ENCODE results near the gene GNAI3.

Gene GNAI3

DNA sequence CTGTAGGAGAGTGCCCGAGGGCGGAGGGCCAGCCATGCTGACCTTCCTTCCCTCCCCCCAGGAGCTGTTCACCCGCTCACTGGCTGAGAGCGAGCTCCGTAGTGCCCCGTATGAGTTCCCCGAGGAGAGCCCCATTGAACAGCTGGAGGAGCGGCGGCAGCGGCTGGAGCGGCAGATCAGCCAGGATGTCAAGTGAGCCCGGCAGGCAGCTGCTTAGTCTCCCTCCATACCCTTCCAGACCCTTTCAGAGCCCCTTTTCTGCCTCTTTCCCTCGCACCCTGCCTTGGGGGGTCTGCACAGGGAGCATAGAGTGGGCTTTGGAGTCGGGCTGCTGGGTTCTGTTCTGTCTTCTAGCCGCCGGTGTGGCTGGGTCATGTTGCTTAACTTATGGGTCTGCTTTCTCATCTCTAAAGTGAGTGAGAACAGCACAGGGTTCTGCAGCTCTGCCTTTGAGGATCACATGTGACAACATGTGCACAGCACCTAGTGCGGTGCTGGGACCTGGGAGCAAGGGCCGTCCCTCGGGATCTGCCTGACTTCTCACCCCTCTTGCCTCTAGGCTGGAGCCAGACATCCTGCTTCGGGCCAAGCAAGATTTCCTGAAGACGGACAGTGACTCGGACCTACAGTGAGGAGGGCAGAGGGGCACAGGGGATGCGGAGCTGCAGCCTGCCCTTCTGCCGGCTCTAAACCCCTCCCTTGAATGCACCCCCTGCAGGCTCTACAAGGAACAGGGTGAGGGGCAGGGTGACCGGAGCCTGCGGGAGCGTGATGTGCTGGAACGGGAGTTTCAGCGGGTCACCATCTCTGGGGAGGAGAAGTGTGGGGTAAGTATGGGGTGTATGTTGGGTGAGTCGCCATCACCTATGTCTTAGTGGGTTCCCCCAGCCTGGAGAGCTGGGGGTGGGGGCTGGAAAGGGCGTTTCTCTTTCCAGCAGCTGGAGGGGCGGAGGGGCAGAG, 77.5 kb downstream of the GNAI3 start:
- peak; percentile 70 for DNase-seq

DNA sequence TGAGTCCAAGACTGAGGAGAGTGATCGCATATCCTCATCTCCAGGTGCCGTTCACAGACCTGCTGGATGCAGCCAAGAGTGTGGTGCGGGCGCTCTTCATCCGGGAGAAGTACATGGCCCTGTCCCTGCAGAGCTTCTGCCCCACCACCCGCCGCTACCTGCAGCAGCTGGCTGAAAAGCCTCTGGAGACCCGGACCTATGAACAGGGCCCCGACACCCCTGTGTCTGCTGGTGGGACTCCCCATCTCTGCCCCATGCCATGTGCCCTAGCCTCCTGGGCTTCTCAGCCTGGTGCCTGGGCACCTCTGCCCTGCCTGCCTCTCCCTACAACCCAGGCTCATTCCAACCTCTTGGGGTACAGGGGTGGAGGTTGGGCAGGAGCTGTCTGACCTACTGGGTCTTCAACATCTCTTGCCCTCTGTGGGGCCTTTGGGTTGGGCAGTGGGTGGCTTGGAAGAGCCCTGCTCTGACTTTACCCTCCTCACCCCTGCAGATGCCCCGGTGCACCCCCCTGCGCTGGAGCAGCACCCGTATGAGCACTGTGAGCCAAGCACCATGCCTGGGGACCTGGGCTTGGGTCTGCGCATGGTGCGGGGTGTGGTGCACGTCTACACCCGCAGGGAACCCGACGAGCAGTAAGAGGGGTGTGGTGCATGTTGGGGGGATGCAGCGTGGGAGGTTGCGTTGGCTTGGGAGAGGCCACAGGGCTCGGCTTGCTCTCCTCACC, 78.4 kb downstream of the GNAI3 start:
- no peak for DNase-seq

DNA sequence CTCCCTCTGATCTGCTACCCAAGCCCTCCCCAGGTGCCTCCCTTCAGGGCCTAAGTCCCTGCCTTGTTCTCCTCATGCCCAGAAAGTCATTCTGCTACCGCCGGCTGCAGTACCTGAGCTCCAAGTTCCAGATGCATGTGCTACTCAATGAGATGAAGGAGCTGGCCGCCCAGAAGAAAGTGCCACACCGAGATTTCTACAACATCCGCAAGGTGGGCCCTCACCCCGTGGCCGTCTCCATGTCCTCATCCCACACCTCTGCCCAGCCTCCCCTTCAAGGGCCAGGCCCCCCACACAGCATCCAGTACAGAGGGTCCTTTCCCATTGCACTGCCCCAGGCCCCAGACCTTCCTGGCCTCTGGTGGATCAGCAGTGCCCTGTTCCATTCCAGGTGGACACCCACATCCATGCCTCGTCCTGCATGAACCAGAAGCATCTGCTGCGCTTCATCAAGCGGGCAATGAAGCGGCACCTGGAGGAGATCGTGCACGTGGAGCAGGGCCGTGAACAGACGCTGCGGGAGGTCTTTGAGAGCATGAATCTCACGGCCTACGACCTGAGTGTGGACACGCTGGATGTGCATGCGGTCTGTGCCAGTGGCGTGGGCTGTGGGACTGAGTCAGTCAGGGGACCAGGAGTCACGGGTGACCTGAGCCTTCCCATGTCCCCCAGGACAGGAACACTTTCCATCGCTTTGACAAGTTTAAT, 79.4 kb downstream of the GNAI3 start:
- DNase-seq = no peak

- DNase-seq = no peak
Measured at GRCh38 chr1:109628540-109629321, 80.3 kb downstream of the GNAI3 start.

DNA sequence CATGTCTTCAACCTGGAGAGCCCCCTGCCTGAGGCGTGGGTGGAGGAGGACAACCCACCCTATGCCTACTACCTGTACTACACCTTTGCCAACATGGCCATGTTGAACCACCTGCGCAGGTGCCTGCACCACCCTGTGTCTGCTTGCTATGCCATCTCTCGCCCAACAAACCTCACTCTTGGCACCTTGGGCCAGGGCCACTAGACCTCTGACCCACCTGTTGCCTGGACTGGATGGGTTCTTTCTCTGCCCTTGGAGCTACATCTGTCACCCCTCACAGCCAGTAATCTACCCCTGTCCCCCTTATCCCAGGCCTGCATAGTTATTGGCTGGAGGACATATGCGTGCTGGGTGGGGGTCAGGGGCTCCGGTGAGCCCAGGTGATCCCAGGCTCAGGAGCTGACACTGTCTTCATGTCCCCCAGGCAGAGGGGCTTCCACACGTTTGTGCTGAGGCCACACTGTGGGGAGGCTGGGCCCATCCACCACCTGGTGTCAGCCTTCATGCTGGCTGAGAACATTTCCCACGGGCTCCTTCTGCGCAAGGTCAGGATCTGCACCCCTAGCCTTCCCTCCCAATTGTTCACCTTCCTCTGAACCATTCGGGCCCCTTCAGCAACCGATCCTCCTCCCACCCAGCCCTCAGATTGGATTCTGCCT, 81.1 kb downstream of the GNAI3 start:
- no peak for DNase-seq

DNA sequence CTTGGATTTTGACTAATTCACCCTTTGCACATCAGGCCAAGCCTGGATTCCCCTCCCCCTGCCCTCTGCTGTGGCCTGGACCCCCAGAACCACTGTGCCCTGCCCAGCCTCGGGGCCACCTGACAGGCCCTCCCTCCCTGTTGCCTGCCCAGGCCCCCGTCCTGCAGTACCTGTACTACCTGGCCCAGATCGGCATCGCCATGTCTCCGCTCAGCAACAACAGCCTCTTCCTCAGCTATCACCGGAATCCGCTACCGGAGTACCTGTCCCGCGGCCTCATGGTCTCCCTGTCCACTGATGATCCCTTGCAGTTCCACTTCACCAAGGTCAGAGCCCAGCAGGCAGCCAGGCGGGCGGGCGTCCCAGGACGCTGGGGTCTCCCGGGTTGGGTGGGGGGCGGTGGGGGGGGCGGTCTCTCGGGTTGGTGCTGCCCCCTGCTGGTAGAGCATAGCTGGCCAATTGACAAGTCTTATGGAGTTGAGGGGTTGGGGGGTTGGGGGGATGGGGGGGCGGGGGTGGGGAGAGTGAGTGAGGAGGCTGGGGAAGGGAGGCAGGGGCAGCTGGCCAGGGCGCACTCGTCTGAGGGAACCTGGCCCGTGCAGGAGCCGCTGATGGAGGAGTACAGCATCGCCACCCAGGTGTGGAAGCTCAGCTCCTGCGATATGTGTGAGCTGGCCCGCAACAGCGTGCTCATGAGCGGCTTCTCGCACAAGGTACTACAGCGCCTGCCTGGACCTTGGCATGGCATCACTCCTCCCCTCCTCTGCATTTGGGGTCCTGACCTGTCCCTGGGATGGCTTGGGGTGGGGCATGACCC, 81.9 kb downstream of the GNAI3 start:
- no peak for DNase-seq

- no peak for DNase-seq
Measured at GRCh38 chr1:109630898-109631512, 82.6 kb downstream of the GNAI3 start.

DNA sequence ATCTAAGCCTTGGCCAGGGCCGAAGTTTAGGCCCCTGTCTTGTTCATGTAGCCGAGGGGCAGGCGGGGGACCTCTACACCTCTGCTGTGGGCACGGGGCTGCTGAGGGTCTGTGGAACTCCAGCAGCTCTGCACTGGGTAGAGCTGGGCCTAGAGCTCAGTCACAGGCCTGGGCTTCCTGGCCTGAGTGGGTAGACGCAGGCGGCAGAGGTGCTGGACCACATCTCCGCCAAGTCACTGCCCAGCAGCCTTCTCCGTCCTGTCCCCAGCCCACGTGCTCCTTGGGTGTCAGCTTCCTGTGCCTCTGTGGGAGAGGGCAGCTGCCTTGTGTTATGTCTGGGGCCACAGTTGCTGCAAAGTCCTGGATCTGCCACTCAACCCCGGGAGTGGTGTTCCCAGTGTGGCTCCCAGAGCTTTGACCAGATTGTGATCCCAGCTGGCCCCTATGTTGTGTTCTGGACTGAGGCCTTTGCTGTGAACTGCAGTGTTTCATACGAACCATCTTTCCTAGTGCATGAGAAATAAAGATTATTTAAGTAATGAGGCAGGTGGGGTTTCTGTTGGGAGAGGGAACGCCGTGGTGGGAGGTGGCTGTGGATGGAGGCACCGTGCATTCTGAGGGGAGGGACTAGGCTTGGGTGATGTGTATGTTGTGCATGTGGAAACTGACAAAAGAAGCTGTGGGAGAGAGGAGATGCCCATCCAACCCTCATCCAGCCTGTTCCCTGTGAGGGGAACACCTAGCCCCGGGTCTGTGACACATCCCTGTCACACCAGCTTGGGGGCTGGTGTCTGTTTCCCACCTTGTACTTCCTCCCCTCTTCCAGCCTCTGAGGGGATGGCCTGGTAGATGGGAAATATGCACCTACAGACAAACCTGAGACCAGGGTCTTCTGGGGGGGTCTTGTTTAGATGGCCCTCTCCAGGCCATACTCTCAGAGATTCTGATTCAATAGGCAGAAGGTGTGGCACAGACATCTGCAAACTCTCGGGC, 83.4 kb downstream of the GNAI3 start:
- DNase-seq = no peak

DNA sequence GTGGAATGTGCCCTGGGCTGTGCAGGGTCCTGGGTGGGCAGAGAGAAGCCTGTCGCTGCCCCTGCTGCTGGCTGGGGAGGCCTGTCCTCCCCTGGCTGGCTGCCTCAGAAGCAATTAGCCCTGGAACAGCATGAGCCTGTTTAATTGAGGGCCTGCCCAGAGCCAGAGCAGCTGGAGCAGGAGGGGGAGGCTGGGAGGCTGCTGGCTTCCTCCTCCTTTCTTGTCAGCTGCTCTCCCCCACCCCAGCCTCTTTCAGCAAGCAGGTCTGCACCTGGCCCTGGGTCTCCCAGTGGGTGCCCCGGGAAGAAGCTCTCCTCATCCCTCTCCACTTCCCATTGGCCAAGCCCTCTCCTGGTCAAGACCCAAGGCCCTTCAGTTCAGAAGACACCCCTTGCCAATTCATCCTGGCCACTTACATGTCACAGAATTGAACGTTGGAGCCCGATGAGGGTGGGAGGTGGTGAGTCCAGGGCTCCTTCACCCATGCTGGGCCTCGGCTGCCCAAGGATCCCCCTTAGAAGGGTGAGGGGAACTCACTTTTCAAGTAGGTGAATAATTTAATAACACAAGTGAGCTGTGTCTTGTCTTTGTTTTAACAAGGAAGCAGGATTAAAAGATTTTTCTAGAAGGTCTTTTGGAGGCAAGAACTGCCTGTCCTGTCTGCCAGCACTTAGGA, 84.4 kb downstream of the GNAI3 start:
- DNase-seq = peak; percentile 84

DNA sequence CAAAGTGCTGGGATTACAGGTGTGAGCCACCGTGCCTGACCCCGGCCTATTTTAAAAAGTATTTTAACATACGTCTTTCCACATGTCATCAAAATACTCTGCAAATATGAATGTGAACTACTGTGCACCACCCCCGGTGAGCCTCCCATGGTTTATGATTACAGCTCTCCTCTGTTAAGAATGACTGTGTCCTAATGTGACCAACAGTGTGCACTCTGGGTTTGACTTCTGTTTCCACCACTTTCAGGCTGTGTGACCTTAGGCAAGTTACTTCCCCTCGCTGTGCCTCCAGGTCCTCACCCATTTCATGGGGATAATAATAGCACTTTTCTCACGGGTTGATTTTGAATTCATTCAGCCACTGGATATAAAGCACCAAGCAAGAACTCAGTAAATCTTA, 85.9 kb downstream of the GNAI3 start:
- DNase-seq = no peak

DNA sequence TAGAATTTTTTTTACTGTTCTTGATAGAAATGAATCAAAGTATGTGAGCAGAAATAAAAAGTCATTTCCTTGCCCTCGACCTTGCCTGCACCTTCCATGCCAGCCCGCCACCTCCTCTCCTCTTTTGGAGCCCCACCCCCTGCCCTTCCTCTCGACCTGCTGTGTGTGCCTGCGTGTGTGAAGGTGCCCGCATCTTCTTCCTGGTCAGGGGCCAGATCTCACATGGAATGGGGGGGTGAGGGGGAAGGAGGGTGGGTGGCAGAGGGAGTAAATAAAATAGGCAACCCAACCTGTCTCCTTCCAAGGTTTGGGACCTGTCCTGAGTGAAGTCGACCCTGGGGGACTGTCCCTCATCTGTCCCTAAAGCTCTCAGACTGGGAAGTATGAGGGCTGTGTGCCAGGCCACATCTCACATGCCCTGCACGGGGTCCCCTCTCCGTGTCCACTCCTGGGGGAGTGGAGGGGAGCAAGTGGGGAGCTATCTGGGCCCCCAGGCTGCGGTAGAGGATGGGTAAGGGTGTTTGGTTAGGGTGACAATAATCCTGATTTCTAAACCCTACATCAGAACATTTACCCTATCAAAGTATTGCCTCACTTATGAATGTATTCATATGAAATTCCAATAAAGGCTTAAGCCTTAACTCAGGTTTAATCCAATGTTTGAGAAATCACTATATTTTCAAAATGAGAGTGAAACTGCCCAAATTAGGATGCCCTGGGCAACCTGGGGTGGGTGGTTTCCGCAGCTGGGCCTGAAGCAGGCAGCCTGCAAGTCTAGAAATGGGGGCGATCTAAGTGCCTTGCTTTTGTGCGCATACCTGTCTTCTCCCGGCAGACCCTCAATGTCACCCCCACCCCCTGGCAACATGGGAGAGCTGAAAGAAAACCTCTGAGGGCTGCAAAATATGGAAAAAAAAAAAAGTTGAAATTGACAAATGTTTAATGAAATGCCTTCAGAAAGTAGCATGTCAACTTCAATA, 86.6 kb downstream of the GNAI3 start:
- no peak for DNase-seq

DNA sequence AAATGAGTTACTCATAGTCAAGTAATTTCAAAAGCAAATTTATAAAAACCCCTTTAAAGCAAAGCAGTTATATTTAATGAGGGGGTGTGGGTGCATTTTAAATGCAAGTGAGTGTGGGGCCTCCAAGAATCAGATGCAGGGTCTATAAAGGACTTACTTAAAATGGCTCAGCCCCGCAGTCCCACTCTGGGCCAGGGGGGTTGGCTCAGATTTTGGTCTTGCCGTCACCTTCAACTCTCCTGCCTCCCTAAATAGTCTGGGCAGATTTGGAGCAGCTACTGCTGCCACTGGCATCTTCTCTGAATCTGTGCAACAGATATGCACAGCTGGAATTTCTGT, 87.4 kb downstream of the GNAI3 start:
- DNase-seq = no peak

- no peak for DNase-seq
Measured at GRCh38 chr1:109636201-109636952, 88.0 kb downstream of the GNAI3 start.

GRCh38 chr1:109637446-109637845, 89.0 kb downstream of the GNAI3 start:
- DNase-seq = no peak

DNA sequence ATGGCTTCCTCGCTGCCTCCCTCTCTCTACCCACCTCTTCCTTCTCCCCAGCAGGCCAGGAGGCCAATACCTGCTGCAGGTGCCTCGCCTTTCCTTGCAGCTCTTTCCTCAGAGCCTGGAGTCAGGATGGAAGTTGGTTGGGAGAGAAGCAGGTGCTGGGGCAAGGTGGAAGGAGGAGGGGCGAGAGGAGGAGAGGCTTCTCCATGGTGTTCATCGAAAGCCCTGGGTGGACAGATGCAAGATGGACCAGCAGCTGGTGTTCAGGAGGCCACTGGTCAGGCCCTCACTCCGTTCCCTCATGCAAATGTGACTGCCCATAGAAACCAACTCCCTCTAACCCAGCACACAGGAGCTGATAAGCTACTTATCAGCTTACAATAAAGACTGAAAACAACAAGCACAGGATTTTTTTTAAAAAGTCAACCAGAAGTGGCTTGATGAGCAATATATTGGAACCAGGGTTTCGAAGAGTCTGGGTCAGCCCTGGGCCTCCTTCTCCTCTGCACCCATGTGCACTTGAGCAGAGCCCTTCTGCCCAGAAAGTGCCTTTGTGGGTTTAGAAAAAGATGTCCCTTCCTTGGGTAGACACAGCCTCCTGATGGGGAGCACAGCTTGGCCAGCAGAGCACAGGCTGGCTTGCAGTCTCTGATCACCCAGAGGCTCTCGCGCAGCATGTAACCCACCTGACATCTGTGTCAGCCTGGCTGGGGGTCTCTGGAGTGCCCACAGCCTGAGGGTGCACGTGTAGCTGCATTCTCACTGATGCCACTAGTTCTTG, 90.8 kb downstream of the GNAI3 start:
- DNase-seq = no peak

DNA sequence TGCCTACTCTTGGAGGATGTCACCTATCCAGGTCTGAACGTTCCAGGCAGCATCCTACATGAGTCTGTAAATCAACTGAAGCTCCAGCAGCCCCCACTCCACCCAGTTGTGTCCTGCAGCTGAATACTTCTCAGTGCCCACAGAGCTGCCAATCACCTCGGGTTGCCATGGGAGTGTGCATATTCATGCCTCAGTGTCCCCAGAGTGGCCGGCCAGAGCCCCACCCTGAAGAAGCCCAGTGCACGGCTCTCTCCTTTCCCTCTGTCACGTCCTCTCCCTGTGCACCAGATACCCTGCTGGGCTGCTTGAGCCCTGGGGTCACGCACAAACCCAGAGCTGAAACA, 91.4 kb downstream of the GNAI3 start:
- DNase-seq = no peak

Data from retina (tissue), 1 donor.